ENCODE measurements around the gene FN3K.

DNA sequence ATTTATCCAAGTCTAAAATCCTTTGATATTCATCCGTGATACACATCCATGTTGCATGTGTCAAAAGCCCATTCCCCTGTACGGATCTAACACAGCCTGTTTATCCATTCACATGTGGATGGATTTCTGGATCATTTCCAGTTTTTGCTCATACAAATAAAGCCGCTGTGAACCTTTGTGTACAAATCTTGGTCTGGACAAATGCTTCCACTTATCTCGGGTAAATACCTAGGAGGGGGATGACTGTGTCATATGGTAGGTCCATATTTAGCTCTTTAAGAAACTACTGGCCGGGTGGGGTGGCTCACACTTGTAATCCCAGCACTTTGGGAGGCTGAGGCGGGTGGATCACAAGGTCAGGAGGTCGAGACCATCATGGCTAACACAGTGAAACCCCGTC, 10.1 kb downstream of the FN3K start:
- no peak for TF ChIP-seq CTCF (conservative IDR thresholded peaks at IDR 0.05; ENCODE audit: low read depth, low read length)
- TF ChIP-seq POLR2A (IDR thresholded peaks at IDR 0.05; ENCODE audit: low read depth, low read length): no peak
- no peak for TF ChIP-seq RFX5 (IDR thresholded peaks at IDR 0.05; ENCODE audit: low read depth, low read length)
- TF ChIP-seq, protein P1, sequence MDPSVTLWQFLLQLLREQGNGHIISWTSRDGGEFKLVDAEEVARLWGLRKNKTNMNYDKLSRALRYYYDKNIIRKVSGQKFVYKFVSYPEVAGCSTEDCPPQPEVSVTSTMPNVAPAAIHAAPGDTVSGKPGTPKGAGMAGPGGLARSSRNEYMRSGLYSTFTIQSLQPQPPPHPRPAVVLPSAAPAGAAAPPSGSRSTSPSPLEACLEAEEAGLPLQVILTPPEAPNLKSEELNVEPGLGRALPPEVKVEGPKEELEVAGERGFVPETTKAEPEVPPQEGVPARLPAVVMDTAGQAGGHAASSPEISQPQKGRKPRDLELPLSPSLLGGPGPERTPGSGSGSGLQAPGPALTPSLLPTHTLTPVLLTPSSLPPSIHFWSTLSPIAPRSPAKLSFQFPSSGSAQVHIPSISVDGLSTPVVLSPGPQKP (IDR thresholded peaks at IDR 0.05; ENCODE audit: borderline replicate concordance, low read depth, low read length): no peak
- no peak for TF ChIP-seq RAD21 (IDR thresholded peaks at IDR 0.05; ENCODE audit: low read length)
- TF ChIP-seq CHD1 (IDR thresholded peaks at IDR 0.05; ENCODE audit: low read depth, low read length): no peak
- TF ChIP-seq CEBPB (IDR thresholded peaks at IDR 0.05; ENCODE audit: low read depth, low read length): no peak
- no peak for TF ChIP-seq RCOR1 (IDR thresholded peaks at IDR 0.05; ENCODE audit: insufficient replicate concordance, low read length)
- no peak for TF ChIP-seq SMC3 (IDR thresholded peaks at IDR 0.05; ENCODE audit: low read depth, low read length)
- no peak for TF ChIP-seq MXI1 (IDR thresholded peaks at IDR 0.05; ENCODE audit: borderline replicate concordance, low read depth, low read length)
- TF ChIP-seq, protein P2, sequence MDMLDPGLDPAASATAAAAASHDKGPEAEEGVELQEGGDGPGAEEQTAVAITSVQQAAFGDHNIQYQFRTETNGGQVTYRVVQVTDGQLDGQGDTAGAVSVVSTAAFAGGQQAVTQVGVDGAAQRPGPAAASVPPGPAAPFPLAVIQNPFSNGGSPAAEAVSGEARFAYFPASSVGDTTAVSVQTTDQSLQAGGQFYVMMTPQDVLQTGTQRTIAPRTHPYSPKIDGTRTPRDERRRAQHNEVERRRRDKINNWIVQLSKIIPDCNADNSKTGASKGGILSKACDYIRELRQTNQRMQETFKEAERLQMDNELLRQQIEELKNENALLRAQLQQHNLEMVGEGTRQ (IDR thresholded peaks at IDR 0.05; ENCODE audit: low read depth, low read length): no peak
